Testis (tissue), 2 donors: Measurements from ENCODE around the gene RARS2.

Experiments
- CTCF ChIP-seq, 3 experiments: fragments of 450-650 bp in 2 of 3; fragments of 200-600 bp in 1 of 3; sonication (generic) in 1 of 3; IDR thresholded peaks; one replicate each; pipeline ENCODE4 v1.5.1; 2016 to 2019; ENCODE audit warnings: antibody characterized with exemption in 3 of 3, mild to moderate bottlenecking in 2 of 3, moderate library complexity in 1 of 3
- POLR2A ChIP-seq: fragments of 450-650 bp; IDR thresholded peaks from one replicate; pipeline ENCODE4 v1.6.1; 2017; ENCODE audit warnings: antibody characterized with exemption, mild to moderate bottlenecking, moderate library complexity

- TF ChIP-seq CTCF (IDR thresholded peaks at IDR 0.05) (no peak), POLR2A (no peak)
These were observed 67.1 kb downstream of the RARS2 start for GRCh38 chr6:87522686-87523085.
